ENCODE data around the gene KCNH4. TPM values are rescaled to one million over a fixed set of nuclear protein-coding genes. Genes with fewer than 3 reads are reported as not detected.
"Not testable (repeated sequence)": the region's sequence is repeated elsewhere in the genome, so short reads cannot be mapped to it uniquely, and the experiment has no call there.

KCNH4 gene
- total and polyA plus RNA-seq, 2 donors (not counting 1 experiment from before 2014, with no cell fraction given): 0.62 to 1.0 TPM

DNA sequence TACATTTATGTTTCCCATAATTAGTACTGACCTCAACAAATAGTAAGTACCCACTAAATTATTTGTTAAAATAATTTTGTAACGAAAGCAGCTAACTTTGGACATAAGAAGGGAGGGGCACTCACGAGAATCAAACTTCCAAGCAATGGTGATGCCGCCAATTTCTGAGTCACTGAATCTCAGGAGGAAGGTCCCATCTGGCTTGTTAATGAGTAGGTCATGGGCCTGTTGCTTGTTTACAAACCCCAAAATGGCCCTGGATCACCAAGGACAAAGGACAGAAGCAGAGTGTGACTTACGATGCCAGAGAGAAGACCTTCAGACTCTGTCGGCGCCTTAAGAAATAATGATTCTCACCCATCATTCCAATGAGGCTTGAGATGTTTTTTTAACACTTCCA lies 29.1 kb upstream of the KCNH4 start:
- 100% methylated on average over 4 of the region's 6 CpGs for WGBS (ENCODE audit: insufficient coverage)

DNA sequence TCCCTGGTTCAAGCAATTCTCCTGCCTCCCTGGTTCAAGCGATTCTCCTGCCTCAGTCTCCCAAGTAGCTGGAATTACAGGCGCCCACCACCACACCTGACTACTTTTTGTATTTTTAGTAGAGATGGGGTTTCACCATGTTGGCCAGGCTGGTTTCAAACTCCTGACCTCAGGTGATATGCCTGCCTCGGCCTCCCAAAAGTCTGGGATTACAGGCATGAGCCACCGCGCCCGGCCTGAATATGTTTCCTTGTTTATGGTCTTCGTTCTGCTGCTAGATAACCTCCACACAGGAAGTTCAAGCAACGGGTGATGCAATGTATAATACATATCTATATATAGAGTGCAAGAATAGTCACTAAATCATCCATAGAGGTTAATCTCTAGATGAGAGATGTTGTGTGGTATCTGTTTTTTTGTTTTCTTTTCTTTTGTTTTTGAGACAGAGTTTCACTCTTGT lies 25.2 kb upstream of the KCNH4 start:
- peaks cover 11 to 47% of the 10 kb centered on the region in 2 experiments for H3K36me3 ChIP-seq (replicated peaks in 1 of 2; ENCODE audit: control extremely low read depth in 1 of 2, control insufficient read depth in 1 of 2, extremely low read depth in 1 of 2, insufficient read depth in 2 of 2, low read length in 1 of 2)
- H3K4me1 Mint-ChIP-seq; intact Hi-C loops (cut with micrococcal nuclease); H3K4me1 ChIP-seq (ENCODE audit: control insufficient read depth in 2 of 2, insufficient read depth in 2 of 2, low read length in 2 of 2); CTCF ChIA-PET; H3K27ac ChIP-seq (ENCODE audit: low read length in 2 of 2); H2AFZ ChIP-seq (ENCODE audit: insufficient read depth, low read depth, low read length, poor library complexity, severe bottlenecking); H3K9me3 Mint-ChIP-seq (ENCODE audit: insufficient read depth); H3K27me3 Mint-ChIP-seq; H3K27ac Mint-ChIP-seq; POLR2A ChIA-PET; H3K4me2 ChIP-seq (replicated peaks; ENCODE audit: low read depth, low read length, poor library complexity, severe bottlenecking); H3K79me2 ChIP-seq (ENCODE audit: control insufficient read depth, insufficient read depth, low read length); DNase-seq; ATAC-seq (ENCODE audit: low read depth); H3K4me3 Mint-ChIP-seq; H4K20me1 ChIP-seq (ENCODE audit: control insufficient read depth, insufficient read depth, low read length, poor library complexity, severe bottlenecking); H3K9ac ChIP-seq (ENCODE audit: low read length); H3K4me3 ChIP-seq (ENCODE audit: control extremely low read depth in 1 of 5, extremely low read depth in 1 of 5, insufficient read depth in 1 of 5, low read depth in 2 of 5, low read length in 4 of 5); H3K27me3 ChIP-seq (replicated peaks in 1 of 4; ENCODE audit: control extremely low read depth in 1 of 4, control insufficient read depth in 3 of 4, insufficient read depth in 4 of 4, low read length in 3 of 4); H3K9me3 ChIP-seq (ENCODE audit: control extremely low read depth in 1 of 3, control insufficient read depth in 2 of 3, insufficient read depth in 1 of 3, low read length in 2 of 3): not testable (repeated sequence)
- WGBS (ENCODE audit: insufficient coverage): no CpG with 5 or more reads among the region's 8 CpGs

More for the DNA sequence above, 29.1 kb upstream of the KCNH4 start:
- no peaks in the 10 kb centered on the region for H3K9me3 Mint-ChIP-seq (ENCODE audit: insufficient read depth)
- H3K4me2 ChIP-seq (replicated peaks; ENCODE audit: low read depth, low read length, poor library complexity, severe bottlenecking): no peak overlapping the region
- H3K79me2 ChIP-seq (ENCODE audit: control insufficient read depth, insufficient read depth, low read length): no peaks in the 10 kb centered on the region
- no peaks in the 10 kb centered on the region for H3K9me3 ChIP-seq (ENCODE audit: control extremely low read depth in 1 of 3, control insufficient read depth in 2 of 3, insufficient read depth in 1 of 3, low read length in 2 of 3)
- no peaks in the 10 kb centered on the region for H4K20me1 ChIP-seq (ENCODE audit: control insufficient read depth, insufficient read depth, low read length, poor library complexity, severe bottlenecking)
- POLR2A ChIA-PET: no interaction called here
- peaks cover 19 to 59% of the 10 kb centered on the region in 2 experiments for H3K36me3 ChIP-seq (replicated peaks in 1 of 2; ENCODE audit: control extremely low read depth in 1 of 2, control insufficient read depth in 1 of 2, extremely low read depth in 1 of 2, insufficient read depth in 2 of 2, low read length in 1 of 2)
- no peak overlapping the region for H3K9ac ChIP-seq (ENCODE audit: low read length)
- H3K27ac ChIP-seq (ENCODE audit: low read length in 2 of 2): no peak overlapping the region
- no peak for ATAC-seq (ENCODE audit: low read depth)
- H3K4me1 ChIP-seq (ENCODE audit: control insufficient read depth in 2 of 2, insufficient read depth in 2 of 2, low read length in 2 of 2): no peaks in the 10 kb centered on the region
- TF ChIP-seq, protein P1, sequence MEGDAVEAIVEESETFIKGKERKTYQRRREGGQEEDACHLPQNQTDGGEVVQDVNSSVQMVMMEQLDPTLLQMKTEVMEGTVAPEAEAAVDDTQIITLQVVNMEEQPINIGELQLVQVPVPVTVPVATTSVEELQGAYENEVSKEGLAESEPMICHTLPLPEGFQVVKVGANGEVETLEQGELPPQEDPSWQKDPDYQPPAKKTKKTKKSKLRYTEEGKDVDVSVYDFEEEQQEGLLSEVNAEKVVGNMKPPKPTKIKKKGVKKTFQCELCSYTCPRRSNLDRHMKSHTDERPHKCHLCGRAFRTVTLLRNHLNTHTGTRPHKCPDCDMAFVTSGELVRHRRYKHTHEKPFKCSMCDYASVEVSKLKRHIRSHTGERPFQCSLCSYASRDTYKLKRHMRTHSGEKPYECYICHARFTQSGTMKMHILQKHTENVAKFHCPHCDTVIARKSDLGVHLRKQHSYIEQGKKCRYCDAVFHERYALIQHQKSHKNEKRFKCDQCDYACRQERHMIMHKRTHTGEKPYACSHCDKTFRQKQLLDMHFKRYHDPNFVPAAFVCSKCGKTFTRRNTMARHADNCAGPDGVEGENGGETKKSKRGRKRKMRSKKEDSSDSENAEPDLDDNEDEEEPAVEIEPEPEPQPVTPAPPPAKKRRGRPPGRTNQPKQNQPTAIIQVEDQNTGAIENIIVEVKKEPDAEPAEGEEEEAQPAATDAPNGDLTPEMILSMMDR (IDR thresholded peaks at IDR 0.05): no peak
- TF ChIP-seq EZH2 (IDR thresholded peaks at IDR 0.05; ENCODE audit: borderline replicate concordance, insufficient read depth, low read depth, low read length, poor library complexity, severe bottlenecking): no peak
- CTCF ChIA-PET: no interaction called here
- H3K27me3 ChIP-seq (replicated peaks in 1 of 4; ENCODE audit: control extremely low read depth in 1 of 4, control insufficient read depth in 3 of 4, insufficient read depth in 4 of 4, low read length in 3 of 4): no peaks in the 10 kb centered on the region
- no peaks in the 10 kb centered on the region for H3K4me1 Mint-ChIP-seq
- no peak overlapping the region for H3K4me3 ChIP-seq (ENCODE audit: control extremely low read depth in 1 of 5, extremely low read depth in 1 of 5, insufficient read depth in 1 of 5, low read depth in 2 of 5, low read length in 4 of 5)
- H3K4me3 Mint-ChIP-seq: no peak overlapping the region
- intact Hi-C loops (cut with micrococcal nuclease): no loop called here
- no peak overlapping the region for H3K27ac Mint-ChIP-seq
- H3K27me3 Mint-ChIP-seq: no peaks in the 10 kb centered on the region
- no peak overlapping the region for H2AFZ ChIP-seq (ENCODE audit: insufficient read depth, low read depth, low read length, poor library complexity, severe bottlenecking)
- DNase-seq: no peak

All from B cell (primary cell).